HPDE6-E6E7 (cell line): Measurements from ENCODE around the gene NTPCR.

ENCODE experiments used
- DNase-seq: peaks from one replicate; pipeline ENCODE4 v3.0.0; 2011; ENCODE audit warnings: missing footprints; ENCODE audit errors: extremely low spot score

Gene NTPCR

GRCh38 chr1:232962761-232963745, 12.6 kb downstream of the NTPCR start:
- DNase-seq, result no peak

DNA sequence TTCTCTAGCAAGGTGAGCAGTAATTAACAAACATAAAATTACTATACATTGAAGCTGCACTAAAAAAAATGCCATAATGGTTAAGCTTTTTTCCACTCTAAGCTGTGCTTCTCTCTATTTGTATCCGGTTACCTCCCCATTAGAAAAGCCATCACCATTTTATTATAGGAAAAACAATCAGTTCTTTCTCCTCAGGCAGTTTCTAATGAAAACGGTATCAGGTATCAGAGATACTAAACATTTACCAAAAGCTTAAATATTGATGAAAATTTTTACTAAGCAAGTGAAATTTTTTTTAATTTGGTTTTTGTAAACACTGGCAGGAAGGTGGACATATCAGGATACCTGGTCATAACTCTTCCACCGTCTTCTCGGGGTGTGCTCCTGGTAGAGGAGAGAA, 14.2 kb downstream of the NTPCR start:
- no peak for DNase-seq

DNA sequence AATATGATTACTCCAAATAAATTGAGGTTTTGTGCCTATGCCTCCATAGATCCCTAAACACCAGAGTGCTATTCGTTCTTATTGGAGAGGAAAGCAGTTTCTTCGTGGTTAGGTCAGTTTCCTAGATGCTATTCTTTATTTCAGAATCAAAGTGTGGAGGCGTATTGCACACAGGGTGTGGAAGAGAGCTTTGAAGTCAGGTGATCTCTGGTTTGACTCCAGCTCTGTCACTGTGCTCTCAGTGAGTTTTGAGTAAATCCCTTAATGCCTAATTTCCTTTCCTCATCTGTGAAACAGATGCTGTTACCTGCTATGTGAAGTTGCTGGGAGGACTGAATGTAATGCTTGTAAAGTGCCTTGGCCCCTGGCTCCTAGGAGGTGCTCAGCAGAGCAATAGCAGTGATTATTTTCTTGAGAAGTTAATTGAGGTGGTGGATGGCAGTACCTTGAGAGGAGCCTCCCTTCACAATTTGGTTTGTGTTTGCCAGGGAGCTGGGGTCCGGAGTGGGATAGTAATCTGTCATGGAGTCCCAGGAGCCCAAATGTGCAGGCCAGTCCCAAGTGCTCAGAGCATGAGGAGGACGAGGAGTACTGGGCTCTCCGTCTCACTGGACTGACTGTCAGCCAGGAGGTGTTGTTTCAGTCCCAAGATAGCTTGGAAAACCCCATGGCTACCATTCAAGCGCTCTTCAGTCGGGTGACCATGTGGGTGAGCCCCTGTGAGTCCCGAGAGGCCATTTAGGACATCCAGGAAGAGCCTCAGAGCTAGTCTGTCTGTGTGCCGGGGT, 14.9 kb downstream of the NTPCR start:
- DNase-seq, result no peak

- DNase-seq, result no peak
These were observed 15.5 kb downstream of the NTPCR start for GRCh38 chr1:232965912-232966217.

DNA sequence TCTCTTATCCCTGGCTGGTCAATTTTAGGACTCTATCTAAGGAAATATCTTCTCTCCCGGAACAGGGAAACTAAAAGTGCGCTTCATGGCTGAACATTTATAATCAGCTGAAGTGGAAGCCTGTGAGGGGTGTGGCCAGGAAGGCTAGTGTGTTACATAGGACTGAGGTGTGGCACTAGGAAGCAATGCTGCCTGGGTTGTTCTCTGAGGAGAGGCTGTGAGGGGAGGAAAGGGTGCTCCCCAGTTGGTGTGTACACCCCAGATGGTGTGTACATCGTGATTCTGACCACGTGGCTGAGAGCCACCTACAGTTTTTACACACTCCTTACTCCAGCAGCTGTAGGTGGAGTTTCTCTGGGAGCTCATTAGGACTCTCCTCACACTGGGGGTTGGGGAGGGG, 16.3 kb downstream of the NTPCR start:
- no peak for DNase-seq

- no peak for DNase-seq
These were observed 18.0 kb downstream of the NTPCR start for GRCh38 chr1:232968391-232968790.

DNA sequence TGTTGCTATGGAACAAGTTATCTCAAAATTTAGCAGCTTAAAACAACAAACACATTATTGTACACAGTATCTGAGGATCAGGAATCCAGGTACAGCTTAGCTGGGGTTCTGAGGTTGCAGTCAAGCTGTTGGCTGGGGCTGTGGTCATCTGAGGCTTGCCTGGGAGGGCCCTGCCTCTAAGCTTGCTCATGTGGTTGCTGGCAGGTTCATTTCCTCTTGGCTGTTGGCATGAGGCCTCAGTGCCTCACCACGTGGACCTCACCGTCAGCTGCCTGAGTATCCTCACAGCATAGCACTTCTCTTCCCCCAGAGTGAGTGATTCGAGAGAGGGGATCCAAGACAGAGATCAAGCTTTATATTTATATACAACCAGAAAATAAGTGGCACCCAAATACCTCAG, 18.6 kb downstream of the NTPCR start:
- DNase-seq, result no peak

DNA sequence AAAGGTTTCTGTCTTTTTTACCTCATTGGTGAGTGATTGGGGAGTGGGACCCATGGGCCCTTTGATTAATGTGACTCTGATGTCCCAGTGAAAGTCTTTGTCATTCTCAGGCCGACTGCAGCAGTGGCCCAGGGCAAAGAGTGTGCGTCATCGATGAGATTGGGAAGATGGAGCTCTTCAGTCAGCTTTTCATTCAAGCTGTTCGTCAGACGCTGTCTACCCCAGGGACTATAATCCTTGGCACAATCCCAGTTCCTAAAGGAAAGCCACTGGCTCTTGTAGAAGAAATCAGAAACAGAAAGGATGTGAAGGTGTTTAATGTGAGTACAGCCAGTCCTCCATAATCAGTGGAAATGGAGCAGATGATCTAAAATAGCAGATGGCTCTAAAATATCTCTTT, 19.4 kb downstream of the NTPCR start:
- no peak for DNase-seq

- no peak for DNase-seq
These were observed 20.1 kb downstream of the NTPCR start for GRCh38 chr1:232970508-232970907.

GRCh38 chr1:232973652-232974611, 23.5 kb downstream of the NTPCR start:
- DNase-seq, result no peak

- no peak for DNase-seq
These were observed 24.6 kb downstream of the NTPCR start for GRCh38 chr1:232974971-232975370.

DNA sequence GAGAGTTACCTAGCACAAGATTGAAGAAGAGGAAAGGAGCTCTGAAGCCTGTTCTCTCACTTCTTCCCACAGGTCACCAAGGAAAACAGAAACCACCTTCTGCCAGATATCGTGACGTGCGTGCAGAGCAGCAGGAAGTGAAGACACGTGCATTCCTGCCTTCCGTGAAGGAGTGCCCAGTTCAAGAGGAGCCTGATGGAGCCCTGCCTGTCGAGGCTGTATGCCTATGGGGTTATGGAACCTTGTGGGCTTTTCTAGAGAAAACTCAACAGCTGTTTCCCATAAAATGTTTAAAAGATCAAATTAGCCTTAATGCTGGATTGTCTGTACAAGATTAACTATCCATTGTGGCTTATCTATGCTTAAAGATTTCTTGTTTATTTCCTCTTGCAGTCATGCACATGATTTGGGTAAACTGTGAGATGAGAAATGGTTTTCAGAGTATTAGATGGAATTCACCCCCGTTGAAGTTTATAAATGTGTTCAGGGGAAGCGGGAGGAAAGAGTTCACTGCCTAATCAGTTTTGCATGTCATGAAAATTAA, 27.8 kb downstream of the NTPCR start:
- DNase-seq, result no peak

DNA sequence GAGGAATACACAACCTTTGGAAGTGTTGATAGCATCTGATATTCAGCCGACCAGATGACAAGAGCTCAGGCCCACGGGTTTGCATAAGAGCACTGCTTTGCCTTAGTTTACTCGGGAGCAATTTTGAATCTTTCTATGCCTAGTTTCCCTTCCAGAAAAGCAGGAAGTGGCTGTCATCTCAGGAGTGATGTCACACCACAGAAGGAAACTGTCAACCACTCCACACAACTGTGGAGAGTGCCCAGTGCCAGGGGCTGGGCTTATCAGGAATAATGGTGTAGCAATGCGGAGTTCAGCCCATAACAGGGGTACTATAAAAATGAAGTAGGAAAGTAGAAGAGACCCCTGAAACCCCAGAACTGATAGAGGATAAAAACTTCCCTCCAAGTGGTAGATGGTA, 28.4 kb downstream of the NTPCR start:
- DNase-seq, result no peak

DNA sequence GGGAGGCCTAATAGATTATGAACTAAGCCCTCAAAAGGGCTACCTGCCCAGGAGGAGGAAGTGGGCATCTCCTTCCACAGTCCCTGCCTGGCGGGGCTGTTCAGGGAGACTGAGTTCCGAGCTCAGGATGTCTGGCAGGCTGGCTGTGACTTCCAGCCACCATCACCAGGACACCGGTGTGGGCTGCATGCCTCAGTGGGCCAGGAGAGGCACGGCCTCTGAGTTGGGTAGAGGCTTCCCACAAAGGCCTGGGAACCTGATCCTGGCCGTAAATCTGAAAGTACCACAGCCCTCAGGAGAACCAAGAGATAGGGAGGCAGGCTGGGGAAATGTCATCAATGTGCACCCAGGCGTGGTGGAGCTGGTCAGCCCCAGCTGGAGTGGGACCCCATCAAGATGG, 29.1 kb downstream of the NTPCR start:
- DNase-seq, result no peak

DNA sequence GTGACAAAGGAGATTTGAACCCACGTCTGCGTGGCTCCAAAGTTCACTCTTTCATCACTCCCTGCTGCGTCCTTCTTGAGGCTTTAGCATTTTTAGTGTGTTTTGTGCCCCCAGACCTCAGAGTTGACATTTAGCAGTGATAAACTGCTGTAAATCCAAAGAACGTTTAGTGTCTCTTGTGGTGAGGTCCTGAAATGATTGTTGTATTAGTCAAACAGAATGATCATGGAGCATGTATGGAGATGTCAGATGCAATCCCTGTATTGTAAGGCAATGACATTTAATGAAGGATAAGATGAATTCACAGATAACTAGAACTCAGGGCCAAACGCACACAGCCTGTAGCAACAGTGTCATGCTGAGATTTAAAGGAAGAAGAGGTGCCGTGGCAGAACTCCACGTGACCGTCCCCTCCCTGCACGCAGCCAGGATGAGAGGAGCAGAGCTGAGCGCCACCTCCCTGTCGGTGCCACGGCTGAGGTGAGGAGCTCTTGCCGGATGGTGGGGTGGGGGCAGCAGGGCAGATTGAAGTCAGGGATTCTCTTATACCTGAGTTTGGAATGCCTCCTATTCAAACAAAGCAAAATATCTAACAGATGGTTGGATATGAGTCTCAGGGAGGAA, 30.1 kb downstream of the NTPCR start:
- no peak for DNase-seq

DNA sequence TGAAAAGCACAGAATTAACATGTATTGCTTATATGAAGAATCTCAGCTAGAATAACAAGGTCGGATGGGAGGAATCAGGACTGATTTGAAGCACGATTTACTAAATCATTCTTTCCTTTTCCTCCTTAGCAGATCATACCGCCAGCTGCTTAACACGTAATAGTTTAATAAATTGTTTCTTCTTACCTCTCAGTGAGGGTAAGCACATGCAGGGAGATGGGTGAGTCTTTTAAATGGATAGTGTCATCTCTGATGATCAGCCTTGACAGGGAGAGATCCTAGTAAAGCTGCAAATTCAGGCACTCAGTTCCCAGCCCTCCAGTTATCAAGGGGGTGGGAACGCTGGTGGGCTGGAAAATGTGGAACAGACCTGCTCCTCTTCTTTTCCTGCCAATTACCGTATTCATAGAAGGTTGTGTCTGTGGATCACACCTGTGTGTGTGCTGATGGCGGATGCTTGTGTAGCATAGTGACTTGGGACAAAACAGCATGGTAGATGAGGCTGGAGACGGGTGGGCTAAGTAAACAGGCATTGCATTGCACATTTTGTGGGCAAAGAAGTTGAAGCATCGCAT, 30.7 kb downstream of the NTPCR start:
- no peak for DNase-seq

- no peak for DNase-seq
These were observed 32.0 kb downstream of the NTPCR start for GRCh38 chr1:232982238-232982944.

DNA sequence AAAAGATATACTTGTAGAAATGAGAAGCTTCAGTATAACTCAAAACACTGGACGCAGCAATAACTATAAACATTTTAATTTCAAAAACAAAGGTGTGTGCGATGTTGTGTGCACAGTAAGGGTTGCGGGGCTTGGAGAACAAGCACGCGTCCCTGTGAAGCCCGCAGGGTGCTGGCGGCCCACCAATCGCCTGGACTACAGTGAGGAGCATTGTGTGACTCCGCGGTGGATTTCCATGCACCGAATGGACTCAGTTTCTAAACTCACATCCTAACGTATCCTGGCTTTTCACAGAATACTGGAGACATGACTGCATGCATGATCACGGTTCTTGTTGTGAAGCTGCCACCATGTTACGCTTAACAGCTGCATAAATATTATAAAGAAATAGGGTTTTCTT, 33.0 kb downstream of the NTPCR start:
- no peak for DNase-seq

DNA sequence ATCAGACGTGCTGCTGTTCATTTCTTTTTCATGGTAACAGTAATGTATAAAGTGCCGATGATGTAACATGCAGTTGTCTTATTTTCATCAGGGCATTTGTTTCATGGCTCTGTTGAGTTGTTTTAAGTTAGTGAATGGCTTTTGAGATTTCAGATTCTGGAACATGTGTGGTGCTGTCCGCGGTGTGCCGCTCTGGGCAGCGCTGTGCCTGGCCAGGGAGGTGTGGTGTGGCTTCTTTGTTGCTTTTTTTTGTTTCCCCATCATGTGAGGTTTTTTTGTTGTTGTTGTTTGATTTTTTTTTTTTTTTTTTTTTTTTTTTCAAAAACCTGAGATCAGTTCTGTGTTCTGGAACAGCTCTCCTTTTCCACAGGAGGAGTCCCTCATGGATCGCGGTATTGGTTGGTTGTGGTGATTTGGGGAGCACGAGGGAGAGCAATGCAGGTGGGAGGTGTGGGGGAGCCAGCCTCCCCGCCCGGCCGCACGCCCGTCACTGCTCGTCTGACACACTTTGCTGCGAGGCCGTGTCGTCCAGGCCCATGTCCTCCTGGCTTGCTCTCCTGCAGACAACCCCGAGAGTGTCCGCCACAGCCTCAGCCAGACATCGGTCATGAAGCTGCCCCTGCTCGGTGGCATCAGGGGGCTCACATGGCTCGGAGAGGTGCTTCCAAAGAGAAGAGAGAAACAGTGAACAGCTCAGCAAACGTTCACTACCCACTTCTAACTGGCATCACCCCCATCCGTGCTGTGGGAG, 33.6 kb downstream of the NTPCR start:
- DNase-seq, result no peak
